Keratinocyte (primary cell): ENCODE measurements around the gene PRDM1. TPM values are rescaled to one million over a fixed set of nuclear protein-coding genes. Genes with fewer than 3 reads are reported as not detected.

Source experiments
- DNase-seq: peaks from one replicate; pipeline ENCODE4 v3.0.0-alpha.2; 2011; ENCODE audit warnings: low read depth, missing footprints, low spot score
- FAIRE-seq: peaks from 2 replicates; lab custom pipeline; 2011; peaks lifted over from hg19 to GRCh38; lab: Jason Lieb, UNC
- H2AFZ ChIP-seq: 2 replicates; pipeline ENCODE4 v1.6.0; 2012; ENCODE audit warnings: low read length, control low read depth, inconsistent platforms; ENCODE audit not compliant: control insufficient read depth
- H3K27ac ChIP-seq: 2 replicates; pipeline ENCODE4 v1.5.1; 2011; ENCODE audit warnings: low read length; ENCODE audit not compliant: control insufficient read depth, insufficient read depth
- H3K27me3 ChIP-seq: 3 replicates; pipeline ENCODE4 v1.6.0; 2011; ENCODE audit warnings: low read length; ENCODE audit not compliant: control insufficient read depth, insufficient read depth; ENCODE audit errors: extremely low read depth
- H3K36me3 ChIP-seq, 2 experiments: 2 replicates in 1 of 2; 3 replicates in 1 of 2; pipeline ENCODE4 v1.5.1; 2011; ENCODE audit warnings: low read length in 2 of 2, mild to moderate bottlenecking in 1 of 2; ENCODE audit not compliant: control insufficient read depth in 2 of 2, insufficient read depth in 2 of 2; ENCODE audit errors: extremely low read depth in 1 of 2
- H3K4me1 ChIP-seq: 3 replicates; pipeline ENCODE4 v1.5.1; 2011; ENCODE audit warnings: low read length; ENCODE audit not compliant: control insufficient read depth, insufficient read depth; ENCODE audit errors: extremely low read depth
- H3K4me2 ChIP-seq: 3 replicates; pipeline ENCODE4 v1.6.0; 2011; ENCODE audit warnings: low read depth, low read length; ENCODE audit not compliant: control insufficient read depth, insufficient read depth; ENCODE audit errors: extremely low read depth
- H3K4me3 ChIP-seq, 3 experiments: fragments of 200-600 bp in 1 of 3; sonication (generic) in 1 of 3; 2 replicates in 2 of 3; 3 replicates in 1 of 3; pipeline ENCODE4 v1.5.1; 2011 to 2016; ENCODE audit warnings: low read length in 3 of 3, mild to moderate bottlenecking in 3 of 3, control low read depth in 2 of 3, inconsistent platforms in 1 of 3, low read depth in 1 of 3, mixed read lengths in 1 of 3, mixed run types in 1 of 3, moderate library complexity in 1 of 3; ENCODE audit not compliant: control insufficient read depth in 2 of 3, insufficient read depth in 2 of 3; ENCODE audit errors: extremely low read depth in 1 of 3
- H3K79me2 ChIP-seq: 2 replicates; pipeline ENCODE4 v1.6.0; 2012; ENCODE audit warnings: low read length; ENCODE audit not compliant: control insufficient read depth, insufficient read depth
- H3K9ac ChIP-seq: 3 replicates; pipeline ENCODE4 v1.6.0; 2011; ENCODE audit warnings: low read length; ENCODE audit not compliant: control insufficient read depth, insufficient read depth; ENCODE audit errors: extremely low read depth
- H3K9me1 ChIP-seq: 3 replicates; pipeline ENCODE4 v1.6.0; 2011; ENCODE audit warnings: low read length; ENCODE audit not compliant: control insufficient read depth, insufficient read depth; ENCODE audit errors: extremely low read depth
- H3K9me3 ChIP-seq: 2 replicates; pipeline ENCODE4 v1.5.1; 2012; ENCODE audit warnings: low read depth, low read length; ENCODE audit not compliant: control insufficient read depth
- H4K20me1 ChIP-seq: 3 replicates; pipeline ENCODE4 v1.6.0; 2011; ENCODE audit warnings: low read length; ENCODE audit not compliant: control insufficient read depth, insufficient read depth; ENCODE audit errors: extremely low read depth
- EZH2 ChIP-seq: IDR thresholded peaks from one replicate; pipeline ENCODE4 v1.6.1; 2012; ENCODE audit warnings: inconsistent platforms, mild to moderate bottlenecking, low read length, moderate library complexity
- dilution Hi-C: fragments of 300-500 bp; cut with MboI; formaldehyde crosslinking; loops from one replicate; pipeline ENCODE4 v1.7.0; 2020; ENCODE audit warnings: low sequenced_read_pairs; ENCODE audit not compliant: extremely low pct_ligation_motif_present
- polyA plus RNA-seq, 5 experiments: library from polyadenylated mRNA; depleted of rRNA in 3 of 5; stranded (reverse) in 3 of 5; stranded (forward) in 1 of 5; unstranded in 1 of 5; fragments of >200 nt; gene quantifications; 1 replicate in 1 of 5; 2 replicates in 3 of 5; 3 replicates in 1 of 5; pipeline versions ENCODE4 v1.2.1 to v1.2.3, GENCODE V29; 2011 to 2012; ENCODE audit warnings: missing spikeins in 2 of 5, low read depth in 1 of 5, low replicate concordance in 1 of 5
- TF ChIP-seq, protein P1 (sequence below), 3 experiments: IDR thresholded peaks in 1 of 3; conservative IDR thresholded peaks in 1 of 3; optimal IDR thresholded peaks in 1 of 3; 2 replicates in 2 of 3; 3 replicates in 1 of 3; pipeline versions ENCODE3 to v1.5.1; 2011; ENCODE audit warnings: low read length in 3 of 3, mild to moderate bottlenecking in 3 of 3, moderate library complexity in 2 of 3, control low read depth in 1 of 3, inconsistent platforms in 1 of 3; ENCODE audit not compliant: insufficient read depth in 2 of 3; ENCODE audit errors: extremely low read depth in 1 of 3

The PRDM1 gene
- polyA plus RNA-seq, 1 donor (not counting 4 experiments of a cell fraction or from before 2014, with no cell fraction given): 6.7 TPM

DNA sequence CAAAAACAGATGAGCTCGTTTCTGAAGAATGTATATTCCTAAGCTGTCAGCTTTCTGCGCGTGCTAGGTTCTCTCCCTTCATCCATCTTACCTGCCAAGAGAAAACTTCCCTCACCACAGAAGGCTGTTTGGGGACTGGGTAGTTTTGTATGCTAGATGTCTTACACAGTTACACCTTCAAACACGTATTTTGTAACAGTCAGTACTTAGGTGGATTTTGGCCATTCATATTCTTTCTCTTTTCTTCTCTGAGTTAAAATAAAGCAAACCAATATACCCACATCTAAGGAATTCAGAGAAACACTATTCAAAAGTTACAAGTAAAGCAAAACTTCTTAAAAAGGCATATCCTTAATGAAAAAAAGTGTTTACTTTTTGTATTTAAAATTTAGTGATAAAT lies 35.6 kb upstream of the PRDM1 start:
- H3K27ac ChIP-seq: no peak overlapping the region
- H3K79me2 ChIP-seq: no peaks in the 10 kb centered on the region
- no peaks in the 10 kb centered on the region for H3K4me1 ChIP-seq
- H3K36me3 ChIP-seq: no peaks in the 10 kb centered on the region
- DNase-seq: no peak
- no peaks in the 10 kb centered on the region for H3K27me3 ChIP-seq
- TF ChIP-seq, protein P1, sequence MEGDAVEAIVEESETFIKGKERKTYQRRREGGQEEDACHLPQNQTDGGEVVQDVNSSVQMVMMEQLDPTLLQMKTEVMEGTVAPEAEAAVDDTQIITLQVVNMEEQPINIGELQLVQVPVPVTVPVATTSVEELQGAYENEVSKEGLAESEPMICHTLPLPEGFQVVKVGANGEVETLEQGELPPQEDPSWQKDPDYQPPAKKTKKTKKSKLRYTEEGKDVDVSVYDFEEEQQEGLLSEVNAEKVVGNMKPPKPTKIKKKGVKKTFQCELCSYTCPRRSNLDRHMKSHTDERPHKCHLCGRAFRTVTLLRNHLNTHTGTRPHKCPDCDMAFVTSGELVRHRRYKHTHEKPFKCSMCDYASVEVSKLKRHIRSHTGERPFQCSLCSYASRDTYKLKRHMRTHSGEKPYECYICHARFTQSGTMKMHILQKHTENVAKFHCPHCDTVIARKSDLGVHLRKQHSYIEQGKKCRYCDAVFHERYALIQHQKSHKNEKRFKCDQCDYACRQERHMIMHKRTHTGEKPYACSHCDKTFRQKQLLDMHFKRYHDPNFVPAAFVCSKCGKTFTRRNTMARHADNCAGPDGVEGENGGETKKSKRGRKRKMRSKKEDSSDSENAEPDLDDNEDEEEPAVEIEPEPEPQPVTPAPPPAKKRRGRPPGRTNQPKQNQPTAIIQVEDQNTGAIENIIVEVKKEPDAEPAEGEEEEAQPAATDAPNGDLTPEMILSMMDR (optimal IDR thresholded peaks at IDR 0.05 in 1 of 3, IDR thresholded peaks at IDR 0.05 in 1 of 3, conservative IDR thresholded peaks at IDR 0.05 in 1 of 3; ENCODE audit: extremely low read depth in 1 of 3, insufficient read depth in 2 of 3, low read length in 3 of 3): no peak
- TF ChIP-seq EZH2: no peak
- no peaks in the 10 kb centered on the region for H3K9me3 ChIP-seq
- FAIRE-seq: no peak
- no peak overlapping the region for H3K4me3 ChIP-seq
- no peaks in the 10 kb centered on the region for H4K20me1 ChIP-seq
- no peak overlapping the region for H3K9ac ChIP-seq
- H2AFZ ChIP-seq: no peak overlapping the region
- H3K9me1 ChIP-seq: no peaks in the 10 kb centered on the region
- no peak overlapping the region for H3K4me2 ChIP-seq
- dilution Hi-C loops: no loop called here

DNA sequence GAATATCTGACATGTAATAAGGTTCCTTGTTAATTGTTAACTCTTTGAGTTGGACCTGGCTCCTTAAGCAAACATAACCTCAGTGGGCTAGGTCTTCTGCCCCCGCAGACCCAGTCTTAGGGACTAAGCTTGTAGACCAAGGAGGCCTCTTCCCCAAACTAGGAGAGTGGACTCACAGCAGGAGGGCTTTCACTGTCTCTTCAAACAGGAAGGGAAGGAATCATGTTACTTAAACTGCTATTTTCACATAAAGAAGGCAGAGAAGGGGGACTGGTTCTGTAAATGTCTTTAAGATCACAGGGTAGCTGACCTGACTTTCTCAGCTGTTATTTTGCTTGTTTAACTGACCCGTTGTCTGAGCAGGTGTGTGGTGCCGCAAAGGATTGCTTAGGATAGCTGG lies 34.9 kb upstream of the PRDM1 start:
- dilution Hi-C loops: no loop called here
- Histone ChIP-seq H3K9me1 (no peaks in the 10 kb centered on the region), H4K20me1 (no peaks in the 10 kb centered on the region), H3K9me3 (no peaks in the 10 kb centered on the region), H3K4me3 (no peak overlapping the region), H3K9ac (no peak overlapping the region), H2AFZ (no peak overlapping the region), H3K4me2 (no peak overlapping the region), H3K27me3 (no peaks in the 10 kb centered on the region), H3K4me1 (no peaks in the 10 kb centered on the region), H3K27ac (no peak overlapping the region), H3K79me2 (no peaks in the 10 kb centered on the region), H3K36me3 (no peaks in the 10 kb centered on the region)
- FAIRE-seq (no peak), DNase-seq (no peak)
- no peak for TF ChIP-seq EZH2
- TF ChIP-seq, protein P1 (optimal IDR thresholded peaks at IDR 0.05 in 1 of 3, IDR thresholded peaks at IDR 0.05 in 1 of 3, conservative IDR thresholded peaks at IDR 0.05 in 1 of 3; ENCODE audit: extremely low read depth in 1 of 3, insufficient read depth in 2 of 3, low read length in 3 of 3): no peak
